HFFc6 (cell line): ENCODE measurements around the gene MYO1D. TPM values are rescaled to one million over a fixed set of nuclear protein-coding genes. Genes with fewer than 3 reads are reported as not detected.

Experiments used
- DNase-seq: peaks from one replicate; pipeline ENCODE4 v3.0.0-alpha.2; 2018
- H3K27ac Mint-ChIP-seq: 2 replicates; pipeline ENCODE4 v1.8.0; 2020; ENCODE audit warnings: mild to moderate bottlenecking, mixed read lengths
- H3K27me3 Mint-ChIP-seq: 2 replicates; pipeline ENCODE4 v1.8.0; 2021; ENCODE audit warnings: mild to moderate bottlenecking, moderate library complexity, mixed read lengths; ENCODE audit not compliant: insufficient read depth
- H3K36me3 Mint-ChIP-seq: 2 replicates; pipeline ENCODE4 v1.8.0; 2021; ENCODE audit warnings: low read depth, mixed read lengths
- H3K4me1 Mint-ChIP-seq: 2 replicates; pipeline ENCODE4 v1.8.0; 2020; ENCODE audit warnings: low read depth, mixed read lengths
- H3K4me3 Mint-ChIP-seq: 2 replicates; pipeline ENCODE4 v1.8.0; 2020; ENCODE audit warnings: mild to moderate bottlenecking, moderate library complexity, mixed read lengths
- H3K9me3 Mint-ChIP-seq: 2 replicates; pipeline ENCODE4 v1.8.0; 2020; ENCODE audit warnings: mild to moderate bottlenecking, mixed read lengths
- CTCF ChIP-seq: fragments of 200-600 bp; sonication (generic); IDR thresholded peaks from 2 replicates; pipeline ENCODE4 v1.5.0; 2021; ENCODE audit warnings: antibody characterized with exemption, mild to moderate bottlenecking
- total RNA-seq, 6 experiments: library from RNA; stranded (reverse); fragmentation: NEBNext Ultra II Directional; extraction: Animal tissue kit (Norgen Biotek cat#: 25700); gene quantifications; 2 replicates in 1 of 6; 3 replicates in 5 of 6; pipeline ENCODE4 v1.2.3, GENCODE V29; 2021

Gene MYO1D
- total RNA-seq, 6 experiments from 2014 or later: 3.8 to 28.8 (median 4.8) TPM

- peaks cover 26% of the 10 kb centered on the region; the same call in 1 of the 2 replicates for H3K4me1 Mint-ChIP-seq
- H3K9me3 Mint-ChIP-seq: no peaks in the 10 kb centered on the region
- H3K4me3 Mint-ChIP-seq: no peak overlapping the region
- peaks cover 4% of the 10 kb centered on the region for H3K27me3 Mint-ChIP-seq
- no peaks in the 10 kb centered on the region for H3K36me3 Mint-ChIP-seq
- H3K27ac Mint-ChIP-seq: no peak overlapping the region; the same call in 1 of the 2 replicates
- no peak for TF ChIP-seq CTCF
- DNase-seq: peak; percentile 45
Observed at GRCh38 chr17:32882734-32883133, 5.8 kb upstream of the MYO1D start.

GRCh38 chr17:32882029-32882428, 5.1 kb upstream of the MYO1D start:
- H3K4me1 Mint-ChIP-seq: peaks cover 31% of the 10 kb centered on the region; the same call in 1 of the 2 replicates
- no peak overlapping the region for H3K4me3 Mint-ChIP-seq
- H3K27me3 Mint-ChIP-seq: peaks cover 4% of the 10 kb centered on the region
- H3K27ac Mint-ChIP-seq: no peak overlapping the region
- H3K36me3 Mint-ChIP-seq: no peaks in the 10 kb centered on the region
- no peaks in the 10 kb centered on the region for H3K9me3 Mint-ChIP-seq
- TF ChIP-seq CTCF: no peak
- DNase-seq: no peak

GRCh38 chr17:32880671-32881453, 3.9 kb upstream of the MYO1D start:
- no peak for DNase-seq
- peaks cover 35% of the 10 kb centered on the region for H3K4me1 Mint-ChIP-seq
- H3K4me3 Mint-ChIP-seq: no peak overlapping the region
- H3K27me3 Mint-ChIP-seq: no peaks in the 10 kb centered on the region; the same call in 1 of the 2 replicates
- TF ChIP-seq CTCF: no peak
- H3K9me3 Mint-ChIP-seq: no peaks in the 10 kb centered on the region
- H3K27ac Mint-ChIP-seq: no peak overlapping the region
- H3K36me3 Mint-ChIP-seq: no peaks in the 10 kb centered on the region

GRCh38 chr17:32879134-32879533, 2.2 kb upstream of the MYO1D start:
- H3K27ac Mint-ChIP-seq: no peak overlapping the region
- no peak for DNase-seq
- no peaks in the 10 kb centered on the region; the same call in 1 of the 2 replicates for H3K27me3 Mint-ChIP-seq
- no peak overlapping the region for H3K4me3 Mint-ChIP-seq
- no peaks in the 10 kb centered on the region for H3K9me3 Mint-ChIP-seq
- peaks cover 37% of the 10 kb centered on the region for H3K4me1 Mint-ChIP-seq
- no peaks in the 10 kb centered on the region for H3K36me3 Mint-ChIP-seq
- no peak for TF ChIP-seq CTCF

GRCh38 chr17:32878211-32878610, 1.3 kb upstream of the MYO1D start:
- no peak for TF ChIP-seq CTCF
- Mint-ChIP-seq H3K27me3 (no peaks in the 10 kb centered on the region; the same call in 1 of the 2 replicates), H3K4me1 (peaks cover 36% of the 10 kb centered on the region), H3K27ac (peak overlapping the region; percentile 31; the same call in 1 of the 2 replicates), H3K4me3 (peak overlapping the region; percentile 15), H3K36me3 (no peaks in the 10 kb centered on the region), H3K9me3 (no peaks in the 10 kb centered on the region)
- peak; percentile 66 for DNase-seq
